ENCODE results near the gene ATP2C2.

GRCh38 chr16:84408856-84409255, 40.5 kb downstream of the ATP2C2 start:
- no peak for TF ChIP-seq SUZ12 (IDR thresholded peaks at IDR 0.05; ENCODE audit: extremely low read depth, insufficient read depth, insufficient read length)
- no peak for TF ChIP-seq ZNF274 (IDR thresholded peaks at IDR 0.05; ENCODE audit: low read depth, low read length)
- no peak for TF ChIP-seq YY1 (IDR thresholded peaks at IDR 0.05; ENCODE audit: insufficient read depth, insufficient read length)
